OCI-LY3 (cell line): Measurements from ENCODE around the gene GOLGA8J.

Experiments
- H2AFZ ChIP-seq: fragments of 200-600, 300-600 bp; shearing (Covaris generic); 2 replicates; pipeline ENCODE4 v1.6.0; 2014; ENCODE audit warnings: antibody characterized with exemption, low read depth, low read length
- H3K27ac ChIP-seq: fragments of 200-600, 300-600 bp; sonication (generic); 2 replicates; pipeline ENCODE4 v1.5.1; 2014; ENCODE audit warnings: mild to moderate bottlenecking, low read length, moderate library complexity, mixed read lengths
- H3K27me3 ChIP-seq: fragments of 200-600, 300-600 bp; sonication (generic); 2 replicates; pipeline ENCODE4 v1.6.1; 2014; ENCODE audit warnings: low read depth, low read length, mixed read lengths
- H3K36me3 ChIP-seq: fragments of 200-600, 300-600 bp; sonication (generic); replicated peaks from 2 replicates; pipeline ENCODE3; 2014; ENCODE audit warnings: low read depth, low read length, mixed read lengths
- H3K4me1 ChIP-seq: fragments of 300-600, 200-600 bp; sonication (generic); 2 replicates; pipeline ENCODE4 v1.6.1; 2014; ENCODE audit warnings: low read length, mixed read lengths
- H3K4me2 ChIP-seq: fragments of 200-600, 300-600 bp; sonication (generic); 2 replicates; pipeline ENCODE4 v1.6.1; 2014; ENCODE audit warnings: low read length, mixed read lengths
- H3K4me3 ChIP-seq: fragments of 300-600, 200-600 bp; sonication (generic); 2 replicates; pipeline ENCODE4 v1.5.1; 2014; ENCODE audit warnings: antibody characterized with exemption, mild to moderate bottlenecking, low read length, moderate library complexity
- H3K79me2 ChIP-seq: fragments of 300-600, 200-600 bp; shearing (Covaris generic); 2 replicates; pipeline ENCODE4 v1.6.1; 2014; ENCODE audit warnings: mild to moderate bottlenecking, low read length, mixed read lengths
- H3K9ac ChIP-seq: fragments of 300-600, 200-600 bp; shearing (Covaris generic); 2 replicates; pipeline ENCODE4 v1.6.0; 2014; ENCODE audit warnings: mild to moderate bottlenecking, low read length, moderate library complexity
- H3K9me3 ChIP-seq: fragments of 200-600, 300-600 bp; shearing (Covaris generic); 2 replicates; pipeline ENCODE4 v1.6.1; 2014; ENCODE audit warnings: low read length, mixed read lengths; ENCODE audit not compliant: insufficient read depth
- H4K20me1 ChIP-seq: fragments of 200-600, 300-600 bp; sonication (generic); 2 replicates; pipeline ENCODE4 v1.6.1; 2016; ENCODE audit warnings: low read length, mixed read lengths; ENCODE audit not compliant: insufficient read depth
- CTCF ChIP-seq: fragments of 200-600, 300-600 bp; sonication (generic); IDR thresholded peaks from 2 replicates; pipeline ENCODE4 v1.5.1; 2014; ENCODE audit warnings: antibody characterized with exemption, low read length, low read depth
- EZH2phosphoT487 ChIP-seq: fragments of 200-600 bp; shearing (Covaris generic); IDR thresholded peaks from 2 replicates; pipeline ENCODE4 v1.6.1; 2018; ENCODE audit warnings: antibody characterized with exemption, mixed run types, low read depth

The GOLGA8J gene

GRCh38 chr15:30056166-30056565, 26.6 kb upstream of the GOLGA8J start:
- no peak for TF ChIP-seq EZH2phosphoT487
- H3K27me3 ChIP-seq = peaks cover 3% of the 10 kb centered on the region; the same call in 1 of the 2 replicates
- no peak overlapping the region for H3K27ac ChIP-seq
- H3K9ac ChIP-seq = no peak overlapping the region
- no peaks in the 10 kb centered on the region for H3K9me3 ChIP-seq
- no peaks in the 10 kb centered on the region for H3K4me1 ChIP-seq
- no peak overlapping the region for H2AFZ ChIP-seq
- H4K20me1 ChIP-seq = no peaks in the 10 kb centered on the region
- no peak overlapping the region for H3K4me3 ChIP-seq
- H3K4me2 ChIP-seq = no peak overlapping the region
- H3K36me3 ChIP-seq = no peaks in the 10 kb centered on the region
- H3K79me2 ChIP-seq = no peaks in the 10 kb centered on the region

- Histone ChIP-seq H3K4me2 (no peak overlapping the region), H3K9ac (no peak overlapping the region), H3K36me3 (no peaks in the 10 kb centered on the region), H3K27ac (no peak overlapping the region), H3K79me2 (no peaks in the 10 kb centered on the region), H3K4me1 (peaks cover 5% of the 10 kb centered on the region; the same call in 1 of the 2 replicates), H2AFZ (no peak overlapping the region), H3K4me3 (no peak overlapping the region), H4K20me1 (no peaks in the 10 kb centered on the region), H3K9me3 (no peaks in the 10 kb centered on the region), H3K27me3 (no peaks in the 10 kb centered on the region)
- TF ChIP-seq CTCF (no peak), EZH2phosphoT487 (no peak)
Measured at GRCh38 chr15:30059771-30060170, 23.0 kb upstream of the GOLGA8J start.

- no peak overlapping the region for H3K9ac ChIP-seq
- H3K36me3 ChIP-seq = no peaks in the 10 kb centered on the region
- no peaks in the 10 kb centered on the region for H3K79me2 ChIP-seq
- H3K4me2 ChIP-seq = no peak overlapping the region
- no peak overlapping the region for H3K27ac ChIP-seq
- H4K20me1 ChIP-seq = no peaks in the 10 kb centered on the region
- H3K4me3 ChIP-seq = no peak overlapping the region
- no peak overlapping the region for H2AFZ ChIP-seq
- H3K4me1 ChIP-seq = peaks cover 5% of the 10 kb centered on the region; the same call in 1 of the 2 replicates
- no peaks in the 10 kb centered on the region for H3K27me3 ChIP-seq
- no peak for TF ChIP-seq CTCF
- no peak for TF ChIP-seq EZH2phosphoT487
- H3K9me3 ChIP-seq = no peaks in the 10 kb centered on the region
Measured at GRCh38 chr15:30062881-30063280, 19.9 kb upstream of the GOLGA8J start.

GRCh38 chr15:30063835-30064546, 18.8 kb upstream of the GOLGA8J start:
- Histone ChIP-seq H3K79me2 (no peaks in the 10 kb centered on the region), H3K4me2 (no peak overlapping the region), H3K9ac (no peak overlapping the region), H3K27me3 (no peaks in the 10 kb centered on the region), H3K4me1 (peaks cover 5% of the 10 kb centered on the region; the same call in 1 of the 2 replicates), H3K9me3 (no peaks in the 10 kb centered on the region), H3K36me3 (no peaks in the 10 kb centered on the region), H3K4me3 (no peak overlapping the region), H4K20me1 (no peaks in the 10 kb centered on the region), H2AFZ (no peak overlapping the region), H3K27ac (no peak overlapping the region)
- TF ChIP-seq EZH2phosphoT487 (no peak), CTCF (no peak)
